Activated CD8-positive, alpha-beta T cell treated with anti-CD3 and anti-CD28 coated beads for 36 hours (primary cell): Measurements from ENCODE around the gene INPP4A. TPM values are rescaled to one million over a fixed set of nuclear protein-coding genes. Genes with fewer than 3 reads are reported as not detected.

Experiments
- ATAC-seq: fragments of 200-7000 bp; cut with Tn5 transposase; one replicate; pipeline ENCODE4 v1.10.0; 2021; ENCODE audit warnings: mild to moderate bottlenecking, moderate library complexity
- CTCF ChIA-PET: fragments of 350-600 bp; sonication (Branson Sonifier 250); formaldehyde crosslinking; loops from one replicate; lab custom pipeline; 2021; ENCODE audit warnings: antibody characterized with exemption; lab: Charles Lee
- POLR2A ChIA-PET: fragments of 350-600 bp; sonication (Branson Sonifier 250); formaldehyde crosslinking; loops from one replicate; lab custom pipeline; 2021; ENCODE audit warnings: antibody characterized with exemption; lab: Charles Lee
- DNase-seq: peaks from one replicate; pipeline ENCODE4 v3.0.0-alpha.2; 2020
- H3K27ac Mint-ChIP-seq: one replicate; pipeline ENCODE4 v1.8.0; 2021; ENCODE audit warnings: mild to moderate bottlenecking, mixed read lengths
- H3K27me3 Mint-ChIP-seq: one replicate; pipeline ENCODE4 v1.8.0; 2021; ENCODE audit warnings: mixed read lengths
- H3K36me3 Mint-ChIP-seq: one replicate; pipeline ENCODE4 v1.8.0; 2021; ENCODE audit warnings: low read depth, mixed read lengths
- H3K4me1 Mint-ChIP-seq: one replicate; pipeline ENCODE4 v1.8.0; 2021; ENCODE audit warnings: low read depth, mixed read lengths
- H3K4me3 Mint-ChIP-seq: one replicate; pipeline ENCODE4 v1.8.0; 2021; ENCODE audit warnings: mild to moderate bottlenecking, moderate library complexity, mixed read lengths
- H3K9me3 Mint-ChIP-seq: one replicate; pipeline ENCODE4 v1.8.0; 2021; ENCODE audit warnings: mixed read lengths
- intact Hi-C: fragments of 100-400 bp; cut with micrococcal nuclease; formaldehyde crosslinking; loops from one replicate; pipeline ENCODE4 v1.10.0; 2022
- total RNA-seq, 2 experiments: library from RNA; stranded (reverse); gene quantifications; one replicate each; pipeline ENCODE4 v1.2.3, GENCODE V29; 2021
- TF ChIP-seq, protein P1 (sequence below): fragments of 200-600 bp; IDR thresholded peaks from one replicate; pipeline ENCODE4 v1.8.0; 2022; ENCODE audit warnings: antibody characterized with exemption, mild to moderate bottlenecking

Gene INPP4A
- total RNA-seq, 2 experiments from 2014 or later: 46.7 to 46.9 TPM

DNA sequence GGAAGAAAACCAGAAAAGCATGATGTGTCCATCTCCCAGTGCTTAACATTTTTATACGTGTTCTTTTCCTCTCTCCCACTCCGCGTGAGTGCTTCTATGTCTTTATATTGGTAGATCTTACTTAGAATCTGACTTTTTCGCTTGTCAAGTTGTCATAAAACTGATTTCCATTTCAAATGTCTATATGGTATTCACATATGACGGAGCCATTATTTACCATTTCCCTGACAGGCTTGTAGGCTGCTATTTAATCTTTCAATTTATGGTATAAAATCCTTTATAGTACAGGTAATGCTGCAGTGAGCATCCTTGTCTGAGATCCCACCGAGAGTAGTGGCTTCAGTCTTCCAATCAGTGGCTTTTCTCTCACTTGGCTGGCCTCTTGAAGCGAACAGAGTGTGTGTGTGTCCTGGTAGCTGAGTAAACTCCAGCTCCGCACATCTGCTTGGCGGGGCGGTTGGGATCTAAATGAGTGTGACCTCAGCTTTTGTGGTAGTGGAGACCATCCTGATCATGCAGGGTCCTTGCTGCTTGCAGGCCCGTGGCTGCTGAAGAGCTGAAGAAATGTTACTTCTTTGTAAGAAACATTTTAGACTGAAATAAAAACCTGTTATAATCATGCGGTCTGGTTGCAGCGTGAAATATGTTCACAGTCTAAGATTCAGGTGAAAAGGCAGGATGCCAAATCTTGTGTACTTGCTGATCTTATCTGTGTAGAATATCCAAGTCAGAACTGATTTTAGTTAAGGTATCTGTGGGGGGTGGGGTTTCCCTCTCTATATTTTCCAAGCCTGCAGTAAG, 40.2 kb downstream of the INPP4A start:
- ATAC-seq (no peak), DNase-seq (peak; percentile 56)
- H3K4me3 Mint-ChIP-seq: no peak overlapping the region
- POLR2A ChIA-PET: interaction anchor here (0.7 to 4.5 kb wide), 5 partner anchors 14 to 39 kb away, joined by 3 to 23 read pairs (median 7); no protein-coding TSS in a partner anchor
- peaks cover 97% of the 10 kb centered on the region for H3K4me1 Mint-ChIP-seq
- H3K27me3 Mint-ChIP-seq: no peaks in the 10 kb centered on the region
- CTCF ChIA-PET: interaction anchor here (0.8 to 5.6 kb wide), 5 partner anchors 13 to 30 kb away, joined by 3 to 44 read pairs (median 24); no protein-coding TSS in a partner anchor
- intact Hi-C loops: loop anchor here (5.0 kb wide), 2 partner anchors 32 to 38 kb away; no protein-coding TSS in a partner anchor
- peak overlapping the region; percentile 83 for H3K27ac Mint-ChIP-seq
- H3K9me3 Mint-ChIP-seq: no peaks in the 10 kb centered on the region
- TF ChIP-seq, protein P1, sequence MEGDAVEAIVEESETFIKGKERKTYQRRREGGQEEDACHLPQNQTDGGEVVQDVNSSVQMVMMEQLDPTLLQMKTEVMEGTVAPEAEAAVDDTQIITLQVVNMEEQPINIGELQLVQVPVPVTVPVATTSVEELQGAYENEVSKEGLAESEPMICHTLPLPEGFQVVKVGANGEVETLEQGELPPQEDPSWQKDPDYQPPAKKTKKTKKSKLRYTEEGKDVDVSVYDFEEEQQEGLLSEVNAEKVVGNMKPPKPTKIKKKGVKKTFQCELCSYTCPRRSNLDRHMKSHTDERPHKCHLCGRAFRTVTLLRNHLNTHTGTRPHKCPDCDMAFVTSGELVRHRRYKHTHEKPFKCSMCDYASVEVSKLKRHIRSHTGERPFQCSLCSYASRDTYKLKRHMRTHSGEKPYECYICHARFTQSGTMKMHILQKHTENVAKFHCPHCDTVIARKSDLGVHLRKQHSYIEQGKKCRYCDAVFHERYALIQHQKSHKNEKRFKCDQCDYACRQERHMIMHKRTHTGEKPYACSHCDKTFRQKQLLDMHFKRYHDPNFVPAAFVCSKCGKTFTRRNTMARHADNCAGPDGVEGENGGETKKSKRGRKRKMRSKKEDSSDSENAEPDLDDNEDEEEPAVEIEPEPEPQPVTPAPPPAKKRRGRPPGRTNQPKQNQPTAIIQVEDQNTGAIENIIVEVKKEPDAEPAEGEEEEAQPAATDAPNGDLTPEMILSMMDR: no peak
- H3K36me3 Mint-ChIP-seq: peaks cover 2% of the 10 kb centered on the region

DNA sequence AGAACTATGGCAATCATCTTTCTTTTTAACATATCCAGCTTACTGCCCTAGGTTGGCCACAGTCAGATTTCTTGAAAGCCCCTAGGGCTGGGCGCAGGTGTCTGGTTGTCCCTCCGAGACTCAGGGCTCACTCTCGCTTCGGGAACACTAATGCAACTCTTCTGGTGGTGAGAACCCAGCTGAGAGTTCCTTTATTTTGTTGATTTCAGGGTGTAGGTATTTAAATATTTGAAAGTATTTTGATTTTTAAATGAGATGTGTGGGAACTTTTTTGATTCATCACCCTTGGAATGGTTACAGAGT, 40.7 kb downstream of the INPP4A start:
- ChIA-PET CTCF (interaction anchor here (0.8 to 5.6 kb wide), 5 partner anchors 14 to 121 kb away, joined by 3 to 44 read pairs (median 24); no protein-coding TSS in a partner anchor), POLR2A (interaction anchor here (0.7 to 4.5 kb wide), 4 partner anchors 18 to 39 kb away, joined by 3 to 23 read pairs (median 5); no protein-coding TSS in a partner anchor)
- no peak for ATAC-seq

DNA sequence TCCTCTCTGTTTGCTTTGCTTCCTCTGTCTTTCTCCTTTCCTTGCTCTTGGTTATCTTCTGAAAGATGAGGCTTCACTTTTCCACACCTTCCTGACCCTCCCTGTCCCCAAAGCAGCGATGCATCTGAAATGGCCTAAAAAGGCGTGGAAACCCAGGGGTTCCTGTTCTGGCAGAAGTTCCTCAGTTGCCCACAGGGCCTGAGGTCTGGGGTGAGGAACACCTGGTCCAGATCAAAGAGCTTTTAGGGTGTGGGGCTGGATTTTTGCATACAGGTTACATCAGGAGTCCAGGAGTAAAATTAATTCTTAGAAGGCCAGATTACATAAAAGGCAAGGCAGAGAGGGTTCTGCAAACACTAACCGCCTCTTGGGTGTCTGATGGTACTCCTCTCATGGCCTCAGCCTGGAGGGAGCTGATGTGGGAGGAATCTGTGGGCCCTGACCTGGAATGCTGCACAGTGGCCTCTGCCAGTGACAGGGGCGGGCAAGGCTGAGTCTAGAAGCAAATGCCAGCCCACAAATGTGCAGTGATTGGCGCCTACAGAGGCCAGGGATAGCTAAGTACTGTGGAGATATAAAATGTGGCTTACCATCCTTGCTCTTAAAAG, 41.8 kb downstream of the INPP4A start:
- intact Hi-C loops: no loop called here
- no peak overlapping the region for H3K4me3 Mint-ChIP-seq

More for the DNA sequence above, 40.7 kb downstream of the INPP4A start:
- Mint-ChIP-seq H3K4me3 (no peak overlapping the region), H3K27me3 (no peaks in the 10 kb centered on the region), H3K36me3 (peaks cover 2% of the 10 kb centered on the region), H3K4me1 (peaks cover 97% of the 10 kb centered on the region), H3K9me3 (no peaks in the 10 kb centered on the region), H3K27ac (peak overlapping the region; percentile 72)
- intact Hi-C loops: no loop called here
- TF ChIP-seq, protein P1: no peak
- DNase-seq: no peak

DNA sequence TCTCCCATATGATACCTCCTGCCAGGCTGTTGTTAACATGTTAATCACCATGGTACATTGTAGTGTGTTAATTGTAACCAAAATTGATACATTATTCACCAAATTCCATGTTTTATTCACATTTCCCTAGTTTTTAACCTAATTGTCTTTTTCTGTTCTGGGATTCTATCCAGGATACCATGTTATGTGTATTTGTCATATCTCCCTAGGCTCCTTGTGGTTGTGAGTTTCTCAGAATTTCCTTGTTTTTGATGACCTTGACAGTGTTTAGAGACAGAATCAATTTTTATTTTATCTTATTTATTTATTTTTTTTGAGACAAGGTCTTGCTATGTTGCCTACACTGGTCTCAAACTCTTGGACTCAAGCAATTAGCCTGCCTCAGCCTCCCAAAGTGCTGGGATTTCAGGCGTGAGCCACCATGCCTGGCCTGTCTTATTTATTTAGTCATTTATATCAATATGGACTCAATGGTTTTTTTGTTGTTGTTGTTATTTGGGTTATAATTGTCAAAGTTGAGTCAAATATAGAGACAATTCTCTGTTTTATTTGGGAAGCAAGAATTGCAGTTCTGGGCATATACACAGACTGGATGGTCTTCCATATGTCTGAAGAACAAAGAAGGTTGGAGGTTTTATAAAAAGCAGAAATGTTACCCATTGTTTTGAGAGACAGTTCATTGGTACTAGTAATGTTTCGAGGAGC, 42.6 kb downstream of the INPP4A start:
- ATAC-seq: no peak

More for the DNA sequence above, 41.8 kb downstream of the INPP4A start:
- peaks cover 4% of the 10 kb centered on the region for H3K36me3 Mint-ChIP-seq
- ChIA-PET CTCF (interaction anchor here (1.0 to 5.6 kb wide), 9 partner anchors 10 to 120 kb away, joined by 3 to 44 read pairs (median 15); no protein-coding TSS in a partner anchor), POLR2A (interaction anchor here (2.3 to 4.5 kb wide), 2 partner anchors 15 to 22 kb away, joined by 12 to 23 read pairs; no protein-coding TSS in a partner anchor)
- no peak for ATAC-seq
- H3K9me3 Mint-ChIP-seq: no peaks in the 10 kb centered on the region
- TF ChIP-seq, protein P1: no peak
- peak overlapping the region; percentile 32 for H3K27ac Mint-ChIP-seq
- no peaks in the 10 kb centered on the region for H3K27me3 Mint-ChIP-seq
- DNase-seq: no peak
- peaks cover 97% of the 10 kb centered on the region for H3K4me1 Mint-ChIP-seq

More for the DNA sequence above, 42.6 kb downstream of the INPP4A start:
- peaks cover 97% of the 10 kb centered on the region for H3K4me1 Mint-ChIP-seq
- intact Hi-C loops: no loop called here
- ChIA-PET POLR2A (interaction anchor here (1.3 to 4.5 kb wide), 4 partner anchors 8 to 23 kb away, joined by 3 to 23 read pairs (median 8); no protein-coding TSS in a partner anchor), CTCF (interaction anchor here (0.7 to 5.6 kb wide), 28 partner anchors 9 to 117 kb away, joined by 3 to 44 read pairs (median 6); no protein-coding TSS in a partner anchor)
- H3K36me3 Mint-ChIP-seq: peaks cover 7% of the 10 kb centered on the region
- no peaks in the 10 kb centered on the region for H3K9me3 Mint-ChIP-seq
- H3K4me3 Mint-ChIP-seq: no peak overlapping the region
- DNase-seq: no peak
- no peaks in the 10 kb centered on the region for H3K27me3 Mint-ChIP-seq
- H3K27ac Mint-ChIP-seq: peak overlapping the region; percentile 38
- TF ChIP-seq, protein P1: no peak
